ENCODE results near the gene BUD31.
"Not testable (repeated sequence)": the region's sequence is repeated elsewhere in the genome, so short reads cannot be mapped to it uniquely, and the experiment has no call there.

Gene BUD31

DNA sequence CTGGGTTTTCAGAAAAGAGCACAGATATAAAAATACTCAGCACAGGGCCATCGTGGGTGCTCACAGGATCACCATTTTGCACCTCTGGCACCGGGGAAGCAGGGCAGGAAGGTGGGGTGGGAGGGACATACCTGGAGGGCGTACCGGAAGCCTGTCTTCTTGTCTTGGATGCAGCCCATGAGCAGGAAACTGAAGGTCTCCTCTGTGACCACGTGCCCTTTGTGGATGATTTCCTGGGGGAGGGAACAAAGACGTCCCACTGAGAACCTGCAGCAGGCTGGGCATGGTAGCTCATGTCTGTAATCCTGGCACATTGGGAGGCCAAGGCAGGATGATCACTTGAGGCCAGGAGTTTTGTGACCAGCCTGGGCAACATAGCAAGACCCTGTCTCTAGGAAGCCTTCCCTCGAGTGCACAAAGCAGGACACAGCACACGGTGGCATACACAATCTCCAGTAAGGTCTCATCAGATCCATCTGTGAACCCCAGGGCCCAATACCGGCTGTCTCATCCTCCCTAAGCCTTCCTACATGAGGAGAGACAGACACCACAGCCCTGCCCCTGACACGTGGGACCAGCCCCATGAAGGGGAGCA is 20.3 kb downstream of the BUD31 start:
- DNase-seq = no peak

GRCh38 chr7:99429756-99430155 is 21.0 kb downstream of the BUD31 start:
- no peak for DNase-seq

DNA sequence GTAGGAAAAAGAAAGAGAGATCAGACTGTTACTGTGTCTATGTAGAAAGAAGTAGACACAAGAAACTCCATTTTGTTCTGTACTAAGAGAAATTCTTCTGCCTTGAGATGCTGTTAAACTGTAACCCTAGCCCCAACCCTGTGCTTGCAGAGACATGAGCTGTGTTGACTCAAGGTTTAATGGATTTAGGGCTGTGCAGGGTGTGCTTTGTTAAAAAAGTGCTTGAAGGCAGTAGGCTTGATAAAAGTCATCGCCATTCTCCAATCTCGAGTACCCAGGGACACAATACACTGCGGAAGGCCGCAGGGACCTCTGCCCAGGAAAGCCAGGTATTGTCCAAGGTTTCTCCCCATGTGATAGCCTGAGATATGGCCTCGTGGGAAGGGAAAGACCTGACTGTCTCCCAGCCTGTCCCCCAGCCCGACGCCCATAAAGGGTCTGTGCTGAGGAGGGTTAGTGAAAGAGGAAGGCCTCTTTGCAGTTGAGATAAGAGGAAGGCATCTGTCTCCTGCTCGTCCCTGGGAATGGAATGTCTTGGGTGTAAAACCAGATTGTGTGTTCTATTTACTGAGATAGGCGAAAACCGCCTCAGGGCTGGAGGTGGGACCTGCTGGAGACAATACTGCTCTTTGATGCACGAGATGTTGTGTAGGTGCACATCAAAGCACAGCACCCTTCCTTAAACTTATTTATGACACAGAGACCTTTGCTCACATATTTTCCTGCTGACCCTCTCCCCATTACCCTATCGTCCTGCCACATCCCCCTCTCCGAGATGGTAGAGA is 23.2 kb downstream of the BUD31 start:
- DNase-seq = not testable (repeated sequence)

DNA sequence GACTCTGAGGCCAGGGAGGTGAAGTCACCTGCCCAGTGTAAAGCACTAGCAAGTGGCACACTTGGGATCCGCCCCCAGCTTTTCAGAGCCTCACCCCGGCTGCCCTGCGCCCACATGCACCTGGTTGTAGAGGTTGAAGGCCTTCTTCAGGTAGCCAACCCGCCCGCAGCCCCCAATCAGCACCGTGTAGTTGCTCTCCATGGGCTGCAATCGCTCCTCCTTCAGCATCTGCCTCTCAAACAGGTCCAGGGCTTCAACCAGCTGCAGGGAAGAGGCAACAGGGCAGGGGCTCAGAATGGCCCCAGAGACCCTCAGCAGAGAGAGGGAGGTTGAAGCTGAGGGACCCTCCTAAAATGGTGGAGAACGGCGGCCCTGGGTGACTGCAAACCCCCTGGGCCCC is 24.4 kb downstream of the BUD31 start:
- no peak for DNase-seq

DNA sequence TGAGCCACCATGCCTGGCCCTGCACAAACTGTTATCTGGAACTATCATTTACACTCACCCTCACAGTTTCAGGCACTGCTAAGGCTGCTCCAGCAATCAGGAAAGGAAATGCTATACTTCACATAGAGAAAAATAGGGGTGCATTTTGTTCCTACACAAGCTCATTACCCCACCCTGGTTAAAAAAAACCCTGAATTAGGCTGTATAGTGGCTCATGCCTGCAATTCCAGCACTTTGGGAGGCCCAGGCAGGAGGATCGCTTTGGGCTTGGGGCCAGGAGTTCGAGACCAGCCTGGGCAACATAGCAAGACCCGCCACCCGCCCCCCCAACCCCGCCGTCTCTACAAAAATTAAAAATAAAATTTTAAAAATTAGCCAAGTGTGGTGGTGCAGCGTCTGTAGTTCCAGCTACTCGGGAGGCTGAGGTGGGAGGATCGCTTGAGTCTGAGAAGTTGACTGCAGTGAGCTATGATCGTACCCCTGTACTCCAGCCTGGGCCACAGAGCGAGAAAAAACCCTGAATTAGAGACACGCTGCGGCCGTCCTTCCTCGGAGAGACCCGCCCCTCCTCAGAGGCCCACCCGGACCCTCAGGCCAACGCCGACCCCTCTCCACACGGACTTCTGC is 29.3 kb downstream of the BUD31 start:
- DNase-seq = no peak

DNA sequence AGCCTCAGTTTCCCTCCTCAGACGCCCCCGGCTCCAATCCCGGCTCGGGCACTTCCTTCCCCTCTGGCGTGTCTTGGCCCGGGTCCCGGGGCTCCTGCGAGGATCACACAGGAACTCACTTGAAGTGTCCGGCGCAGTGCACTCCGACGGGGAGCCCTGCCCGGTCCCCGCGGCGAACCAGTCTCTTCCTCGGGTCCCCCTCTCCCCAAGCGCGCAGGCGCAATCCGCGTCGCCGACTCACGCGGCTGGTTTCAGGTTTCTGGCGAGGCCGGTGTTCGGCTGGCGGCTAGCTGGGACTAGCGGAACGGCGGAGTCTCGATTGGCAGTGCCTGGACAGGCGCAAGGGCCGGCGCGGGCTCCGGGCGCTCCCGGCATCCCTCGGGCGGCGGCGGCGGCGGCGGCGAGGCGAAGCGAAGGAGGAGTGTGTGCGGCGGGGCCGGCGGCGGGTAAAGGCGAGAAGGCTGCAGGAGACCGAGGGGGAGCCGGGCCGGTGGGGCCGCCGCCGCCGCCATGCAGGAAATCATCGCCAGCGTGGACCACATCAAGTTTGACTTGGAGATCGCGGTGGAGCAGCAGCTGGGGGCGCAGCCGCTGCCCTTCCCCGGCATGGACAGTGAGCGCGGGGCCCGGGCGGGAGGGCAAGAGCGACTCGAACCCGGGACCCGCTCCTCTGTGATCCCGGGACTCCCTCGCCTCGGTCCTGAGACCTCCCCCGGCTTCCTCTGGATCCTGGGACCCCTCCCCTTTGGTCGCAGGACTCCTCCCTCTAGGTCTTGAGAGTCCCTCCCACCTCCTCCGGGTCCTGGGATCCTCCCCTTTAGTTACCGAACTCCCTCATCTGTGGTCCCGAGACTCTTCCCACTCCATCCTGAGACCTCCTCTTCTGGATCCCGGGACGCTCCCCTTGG is 30.1 kb downstream of the BUD31 start, which contains the start of the genes CPSF4 and PTCD1:
CPSF4 (plus strand) TSS at position 371 of the 908 bp plus-strand sequence; CDS start at position 511, 140 bp downstream.
PTCD1 (minus strand) TSS at position 226 of the 908 bp plus-strand sequence. CDS start 3,556 bp downstream, outside the sequence.
- peak; percentile 79 for DNase-seq

DNA sequence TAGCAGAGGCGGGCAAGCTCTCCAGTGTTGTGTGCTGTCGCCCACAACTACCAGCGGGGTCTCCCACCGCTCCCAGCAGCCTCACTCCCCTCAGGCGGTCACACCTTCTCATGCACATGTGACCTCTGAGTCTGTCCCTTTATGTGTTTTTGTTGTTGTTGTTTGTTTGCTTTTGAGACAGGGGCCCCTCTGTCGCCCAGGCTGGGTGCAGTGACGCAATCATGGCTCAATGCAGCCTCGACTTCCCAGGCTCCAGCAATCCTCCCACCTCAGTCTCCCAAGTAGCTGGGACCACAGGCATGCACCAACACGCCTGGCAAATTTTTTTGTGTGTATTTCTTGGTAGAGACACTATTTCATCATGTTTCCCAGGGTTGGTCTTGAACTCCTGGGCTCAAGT is 31.4 kb downstream of the BUD31 start:
- no peak for DNase-seq

DNA sequence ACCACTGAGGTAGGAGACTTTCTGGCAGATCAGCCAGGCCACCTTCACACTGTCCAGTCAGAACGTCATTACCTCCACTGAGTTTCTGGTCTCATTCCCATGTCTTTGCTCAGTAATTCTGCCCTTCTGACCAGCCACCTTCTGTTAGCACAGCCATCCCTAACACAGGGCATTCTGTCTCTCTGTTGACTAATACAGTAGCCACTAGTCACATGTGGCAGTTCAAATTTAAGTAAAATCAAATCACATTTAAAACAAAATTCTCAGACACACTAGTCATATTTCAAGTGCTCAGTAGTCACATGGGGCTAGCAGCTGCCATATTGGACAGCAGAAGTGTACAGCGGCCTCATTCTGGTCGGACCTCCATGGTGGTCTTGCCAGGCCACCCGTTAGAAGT is 37.3 kb downstream of the BUD31 start:
- no peak for DNase-seq

- no peak for DNase-seq
Measured at GRCh38 chr7:99447943-99448342, 39.2 kb downstream of the BUD31 start.

- DNase-seq = no peak
Measured at GRCh38 chr7:99448855-99449254, 40.1 kb downstream of the BUD31 start.

DNA sequence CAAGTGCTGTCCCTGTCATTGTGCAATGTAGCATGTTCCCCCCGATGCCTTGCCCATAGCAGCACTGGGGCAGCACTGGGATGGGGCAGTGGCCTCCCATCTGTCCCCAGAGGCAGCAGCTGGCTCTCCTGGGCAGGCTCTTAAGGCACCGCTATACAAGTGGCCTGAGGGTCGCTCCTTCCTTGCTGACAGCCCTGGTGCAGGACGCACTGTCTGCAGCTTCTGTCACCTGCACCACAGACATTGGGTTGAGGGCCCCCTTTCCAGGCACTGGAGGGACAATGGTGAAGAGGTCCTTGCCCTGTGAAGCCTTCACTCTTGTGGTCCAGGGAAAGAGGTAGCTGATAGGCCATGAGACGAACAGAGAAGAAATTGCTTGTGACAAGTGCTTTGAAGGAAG is 40.6 kb downstream of the BUD31 start:
- no peak for DNase-seq

DNA sequence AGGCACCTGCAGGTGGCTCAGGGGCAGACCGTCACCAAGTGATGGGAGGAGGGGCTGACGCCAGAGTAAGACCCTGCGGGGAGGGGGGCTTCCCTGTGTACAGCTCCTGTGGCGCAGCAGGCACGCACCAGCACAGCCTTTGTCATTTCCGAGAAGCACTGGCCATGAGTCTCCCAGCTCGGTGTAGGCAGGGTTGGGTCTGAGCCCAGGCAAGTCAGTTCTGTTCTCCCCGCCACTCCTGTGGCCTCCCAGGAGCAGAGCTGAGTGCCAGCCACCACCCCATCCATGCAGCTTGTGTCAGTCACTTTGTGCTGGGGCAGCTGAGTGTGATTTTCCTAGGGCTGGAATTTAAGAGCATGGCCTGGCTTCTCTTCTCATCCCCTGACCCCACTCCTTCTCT is 43.2 kb downstream of the BUD31 start:
- DNase-seq = no peak

GRCh38 chr7:99452541-99452940 is 43.8 kb downstream of the BUD31 start:
- DNase-seq = no peak

DNA sequence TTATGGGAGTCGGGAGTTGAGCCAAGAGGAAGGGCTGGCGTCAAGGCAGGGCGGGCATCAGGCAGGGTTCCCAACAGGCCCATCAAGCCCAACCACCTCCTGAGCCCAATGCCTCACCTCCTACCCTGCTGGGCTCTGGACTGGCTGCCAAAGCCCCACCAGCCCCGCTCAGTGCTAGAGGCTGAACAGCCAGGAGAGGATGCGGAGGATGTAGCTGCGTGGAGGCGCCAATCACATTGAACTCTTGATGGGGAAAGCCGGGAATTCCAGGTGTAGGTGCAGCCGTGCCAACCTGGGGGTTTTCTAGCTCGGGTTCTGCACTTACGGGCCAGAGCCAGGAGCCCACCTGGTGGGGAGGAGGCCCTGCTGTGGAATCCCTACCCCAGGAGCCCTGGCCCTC is 44.3 kb downstream of the BUD31 start:
- DNase-seq = no peak

- DNase-seq = no peak
Measured at GRCh38 chr7:99455874-99456273, 47.1 kb downstream of the BUD31 start.

DNA sequence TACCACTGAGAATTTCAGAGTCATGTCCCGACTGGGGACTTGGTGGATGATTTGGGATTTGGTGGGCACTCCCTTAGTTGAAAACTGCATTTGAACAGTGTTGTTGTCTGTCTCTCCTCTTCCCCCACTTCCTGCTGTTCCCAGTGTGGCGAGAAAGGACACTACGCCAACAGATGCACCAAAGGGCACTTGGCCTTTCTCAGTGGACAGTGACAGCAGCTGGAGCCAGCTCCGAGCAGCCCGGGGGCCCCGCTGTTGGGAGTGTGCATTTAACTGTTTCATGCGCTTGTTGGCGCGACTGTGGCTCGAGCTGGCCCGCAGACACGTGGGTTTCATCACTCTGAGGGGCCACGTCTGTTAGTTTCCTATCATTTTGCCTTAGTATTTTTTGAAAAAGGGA is 47.5 kb downstream of the BUD31 start:
- DNase-seq = no peak

DNA sequence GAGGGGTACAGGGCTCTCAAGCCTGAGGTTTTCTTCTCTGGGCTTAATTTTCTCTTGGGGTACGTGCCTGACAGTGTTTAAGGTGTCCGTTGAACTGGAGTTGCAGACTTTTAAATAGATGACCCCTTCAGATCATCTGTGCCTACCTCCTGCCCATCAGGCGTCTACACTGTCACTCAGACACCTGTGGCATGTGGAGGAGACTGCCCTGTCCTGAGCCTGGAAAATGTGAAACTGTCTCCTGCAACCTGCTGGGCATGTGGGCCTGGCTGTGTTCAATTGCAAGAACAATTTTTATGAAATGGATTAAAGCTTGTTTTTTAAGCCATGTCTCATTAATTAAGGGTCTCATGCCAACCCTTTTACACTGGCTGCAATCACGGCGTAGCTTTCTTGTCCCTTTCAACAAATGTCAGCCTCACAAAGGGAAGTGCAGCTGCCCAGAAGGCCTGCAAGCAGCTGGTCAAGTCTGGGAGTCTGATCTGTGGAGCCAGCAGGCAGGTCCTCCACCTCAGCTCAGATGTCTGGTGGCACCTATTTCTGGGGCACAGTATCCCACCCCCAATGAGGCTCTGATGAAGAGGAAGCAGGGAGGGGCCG is 48.4 kb downstream of the BUD31 start:
- no peak for DNase-seq

- DNase-seq = no peak
Measured at GRCh38 chr7:99457650-99458493, 49.1 kb downstream of the BUD31 start.

- no peak for DNase-seq
Measured at GRCh38 chr7:99459087-99459486, 50.3 kb downstream of the BUD31 start.

DNA sequence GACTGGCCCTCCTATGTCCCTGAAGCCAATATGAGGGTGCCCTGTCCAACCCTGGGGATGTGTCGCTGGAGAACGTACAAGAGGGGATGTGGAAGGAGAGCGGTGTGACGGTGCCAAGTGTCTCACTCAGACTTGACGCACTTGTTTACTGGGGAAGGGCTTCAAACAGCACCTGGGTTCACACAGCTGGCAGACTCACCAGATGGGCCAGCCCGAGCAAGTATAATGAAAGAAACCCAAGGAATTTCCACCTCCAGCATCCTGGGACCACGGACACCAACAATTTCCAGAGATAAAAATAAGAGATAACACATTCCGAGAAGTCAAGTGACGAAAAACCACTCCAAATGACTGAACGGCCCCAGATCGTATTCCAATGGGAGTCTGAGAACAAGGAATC is 51.9 kb downstream of the BUD31 start:
- DNase-seq = no peak

DNA sequence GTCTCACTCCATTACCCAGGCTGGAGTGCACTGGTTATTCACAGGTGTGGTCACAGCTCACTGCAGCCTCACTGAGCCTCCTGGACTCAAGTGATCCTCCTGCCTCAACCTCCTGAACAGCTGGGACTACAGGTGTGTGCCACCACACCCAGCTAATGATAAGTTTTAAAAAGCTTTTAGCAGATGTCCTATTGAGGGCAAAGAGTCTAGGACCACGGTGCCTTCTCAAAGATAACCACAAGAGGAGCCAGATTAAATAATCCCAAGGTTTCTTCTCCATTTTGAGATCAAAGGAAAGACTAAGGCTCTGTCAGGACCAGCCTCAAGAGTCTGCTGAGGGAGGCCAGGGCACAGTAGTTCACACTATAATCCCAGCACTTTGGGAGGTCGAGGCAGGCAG is 52.5 kb downstream of the BUD31 start:
- DNase-seq = no peak
